Left hindlimb (tissue), 1 donor: ENCODE measurements around the gene CADM4.
"Not testable (repeated sequence)": the region's sequence is repeated elsewhere in the genome, so short reads cannot be mapped to it uniquely, and the experiment has no call there.

Experiments used
- DNase-seq: peaks from one replicate; pipeline ENCODE4 v3.0.0-alpha.2; 2018

CADM4 gene

DNA sequence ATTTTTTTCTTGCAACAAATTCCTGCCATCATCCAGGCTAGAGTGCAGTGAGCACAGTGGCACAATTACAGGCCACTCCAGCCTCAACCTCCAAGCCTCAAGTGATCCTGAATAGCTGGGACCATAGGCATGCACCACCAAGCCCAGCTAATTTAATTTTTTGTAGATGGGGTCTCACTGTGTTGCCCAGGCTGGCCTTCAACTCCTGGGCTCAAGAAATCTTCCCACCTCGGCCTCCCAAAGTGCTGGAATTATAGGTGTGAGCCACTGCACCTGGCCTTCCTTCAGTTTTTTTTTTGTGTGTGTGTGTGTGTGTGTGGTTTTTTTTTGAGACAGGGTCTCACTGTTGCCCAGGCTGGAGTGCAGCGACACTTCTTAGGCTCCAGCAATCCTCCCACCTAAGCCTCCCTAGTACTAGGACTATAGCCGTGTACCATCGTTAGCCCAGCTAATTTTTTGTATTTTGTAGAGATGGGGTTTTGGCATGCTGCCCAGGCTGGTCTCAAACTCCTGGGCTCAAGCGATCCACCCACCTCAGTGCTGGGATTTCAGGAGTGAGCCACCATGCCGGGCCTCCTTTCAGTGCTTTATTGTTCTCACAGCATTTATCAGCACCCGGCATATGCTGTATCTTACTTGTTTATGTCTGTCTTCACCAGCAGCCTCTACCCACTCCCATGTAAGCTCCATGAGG, 33.6 kb downstream of the CADM4 start:
- DNase-seq, result no peak

DNA sequence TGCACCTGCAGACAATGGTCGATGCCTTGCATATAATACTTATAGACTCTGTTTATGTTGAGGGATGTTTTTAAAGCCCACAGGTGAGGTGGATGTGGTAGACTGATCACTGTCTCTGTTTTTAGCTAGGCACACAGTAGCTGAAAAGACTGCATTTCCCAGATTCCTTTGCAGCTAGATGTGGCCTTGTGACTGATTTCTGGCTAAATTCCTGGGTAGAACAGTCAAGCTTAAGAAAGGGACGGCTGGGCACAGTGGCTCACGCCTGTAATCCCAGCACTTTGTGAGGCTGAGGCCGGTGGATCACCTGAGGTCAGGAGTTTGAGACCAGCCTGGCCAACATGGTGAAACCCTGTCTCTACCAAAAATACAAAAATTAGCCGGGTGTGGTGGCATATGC, 39.3 kb downstream of the CADM4 start:
- not testable (repeated sequence) for DNase-seq

DNA sequence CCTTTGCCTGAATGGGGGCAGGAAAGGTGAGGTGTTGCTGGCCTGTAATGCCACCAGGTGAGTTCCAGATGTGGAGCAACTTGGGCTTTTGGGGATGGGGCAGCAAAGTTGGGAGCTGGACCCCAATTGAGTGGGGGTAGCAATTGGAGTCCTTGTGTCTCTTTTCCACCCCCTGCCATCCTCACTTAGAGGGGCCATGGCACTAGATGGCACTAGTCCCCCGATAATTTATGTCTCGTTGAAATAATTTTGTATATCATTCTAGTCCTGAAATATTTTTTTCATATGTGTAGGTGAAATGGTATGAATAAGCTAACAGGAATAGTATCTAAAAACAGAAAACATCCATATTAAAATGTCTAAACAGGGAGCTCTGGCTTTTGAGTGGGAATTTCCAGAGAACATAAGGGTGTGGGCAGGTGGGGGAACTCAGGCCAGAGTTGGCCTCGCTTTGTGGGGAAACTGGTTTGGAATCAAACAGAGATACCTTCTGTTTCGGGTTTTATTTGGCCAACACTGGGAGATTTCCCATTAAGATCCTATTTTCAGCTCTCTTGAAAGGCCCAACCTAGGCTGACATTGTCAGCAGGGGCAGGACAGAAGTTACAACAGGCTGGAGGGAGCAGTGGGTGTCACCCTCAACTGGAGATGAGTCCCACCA, 39.9 kb downstream of the CADM4 start:
- no peak for DNase-seq

DNA sequence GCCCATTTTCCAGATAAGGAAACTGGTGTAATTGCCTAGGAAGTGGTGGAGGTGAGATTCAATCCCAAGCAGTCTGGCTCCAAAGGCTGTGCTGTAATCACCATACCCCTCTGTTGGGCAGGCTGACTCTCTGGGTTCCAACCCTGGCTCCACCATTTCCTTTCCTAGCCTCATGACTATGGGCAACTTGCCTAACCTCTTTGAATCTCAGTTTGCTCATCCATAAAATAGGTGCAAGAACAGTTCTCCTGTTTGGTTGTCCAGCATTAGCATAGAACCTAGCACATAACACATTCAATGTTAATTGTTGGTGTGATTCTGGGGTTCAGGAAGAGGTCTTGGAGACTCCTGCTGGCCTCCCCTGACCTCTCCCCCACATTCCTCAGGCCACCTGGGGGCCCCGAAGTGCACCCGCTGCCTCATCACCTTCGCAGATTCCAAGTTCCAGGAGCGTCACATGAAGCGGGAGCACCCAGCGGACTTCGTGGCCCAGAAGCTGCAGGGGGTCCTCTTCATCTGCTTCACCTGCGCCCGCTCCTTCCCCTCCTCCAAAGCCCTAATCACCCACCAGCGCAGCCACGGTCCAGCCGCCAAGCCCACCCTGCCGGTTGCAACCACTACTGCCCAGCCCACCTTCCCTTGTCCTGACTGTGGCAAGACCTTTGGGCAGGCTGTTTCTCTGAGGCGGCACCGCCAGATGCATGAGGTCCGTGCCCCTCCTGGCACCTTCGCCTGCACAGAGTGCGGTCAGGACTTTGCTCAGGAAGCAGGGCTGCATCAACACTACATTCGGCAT, 41.0 kb downstream of the CADM4 start:
- no peak for DNase-seq

GRCh38 chr19:43597876-43598275, 41.8 kb downstream of the CADM4 start:
- no peak for DNase-seq

DNA sequence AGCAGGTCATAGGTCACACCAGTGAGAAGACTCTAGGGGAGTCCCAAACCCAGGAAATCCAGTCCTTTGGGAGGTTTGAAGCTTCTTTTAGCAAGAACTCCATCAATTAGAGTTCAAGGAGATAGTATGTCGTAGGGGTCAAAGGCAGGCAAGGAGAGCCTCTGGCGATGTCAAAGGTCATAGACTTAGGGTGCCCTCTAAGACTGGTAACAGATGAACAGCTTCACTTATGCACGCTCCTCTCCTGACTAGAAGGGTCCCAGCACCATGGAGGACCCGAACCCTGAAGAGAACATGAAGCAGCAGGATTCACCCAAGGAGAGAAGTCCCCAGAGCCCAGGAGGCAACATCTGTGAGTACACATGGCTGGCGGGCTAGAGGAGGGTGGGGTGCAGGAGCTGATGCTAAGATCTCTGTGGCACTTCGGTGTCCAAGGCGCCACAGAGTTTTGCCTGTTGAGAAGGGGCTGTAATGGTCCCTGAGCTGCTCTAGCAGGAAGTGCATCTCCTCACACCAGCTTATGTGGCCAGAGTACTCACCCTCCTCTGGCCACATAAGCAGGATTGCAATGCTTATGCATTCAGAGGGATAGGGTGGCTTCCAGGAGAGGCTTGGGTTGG, 42.7 kb downstream of the CADM4 start:
- DNase-seq, result no peak

DNA sequence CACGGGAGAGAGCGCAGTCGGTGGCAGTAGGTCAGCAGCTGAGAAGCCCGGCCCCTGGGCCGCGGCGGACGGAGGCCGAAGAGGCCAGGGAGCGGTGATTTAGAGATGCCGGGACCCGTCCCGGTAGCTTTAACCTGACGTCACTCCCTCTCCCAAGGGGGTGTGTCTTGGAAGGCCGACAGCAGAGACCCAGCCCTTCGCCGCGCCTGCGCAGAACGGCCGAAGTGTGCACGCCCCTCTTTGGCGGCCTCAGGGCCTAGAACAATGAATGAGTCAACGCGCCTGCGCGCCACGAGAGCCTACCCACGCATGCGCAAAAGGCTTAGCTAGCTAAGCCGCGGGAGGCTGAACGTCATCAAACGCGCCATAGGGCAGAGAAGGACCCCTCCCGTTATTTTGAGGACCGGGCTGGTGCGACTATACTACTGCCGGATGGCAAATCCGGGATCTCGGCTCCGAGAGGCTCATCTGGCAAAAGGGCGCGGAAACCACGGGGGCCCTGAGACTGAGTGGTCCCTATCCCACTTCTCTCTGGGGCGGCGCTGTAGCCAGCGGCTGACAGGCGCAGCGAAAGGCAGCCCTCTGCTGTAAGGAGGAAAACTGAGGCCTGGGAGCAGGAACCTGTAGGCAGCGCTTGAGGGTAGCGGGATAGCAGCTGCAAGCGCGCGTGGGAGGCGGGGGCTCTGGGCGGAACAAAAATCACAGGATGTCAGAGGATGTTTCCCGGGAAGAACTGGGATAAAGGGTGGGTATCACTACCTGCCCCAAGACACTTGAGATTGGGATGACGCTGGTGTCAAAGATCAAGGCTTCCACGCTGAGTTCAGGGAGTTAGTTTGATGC, 43.4 kb downstream of the CADM4 start, which contains the start of the genes IRGQ and ZNF576:
IRGQ (minus strand) TSS at position 136 of the 843 bp plus-strand sequence. CDS start 796 bp downstream, outside the sequence.
ZNF576 (plus strand) TSS at position 597 of the 843 bp plus-strand sequence. CDS start 514 bp downstream, outside the sequence.
- peak; percentile 100 for DNase-seq

DNA sequence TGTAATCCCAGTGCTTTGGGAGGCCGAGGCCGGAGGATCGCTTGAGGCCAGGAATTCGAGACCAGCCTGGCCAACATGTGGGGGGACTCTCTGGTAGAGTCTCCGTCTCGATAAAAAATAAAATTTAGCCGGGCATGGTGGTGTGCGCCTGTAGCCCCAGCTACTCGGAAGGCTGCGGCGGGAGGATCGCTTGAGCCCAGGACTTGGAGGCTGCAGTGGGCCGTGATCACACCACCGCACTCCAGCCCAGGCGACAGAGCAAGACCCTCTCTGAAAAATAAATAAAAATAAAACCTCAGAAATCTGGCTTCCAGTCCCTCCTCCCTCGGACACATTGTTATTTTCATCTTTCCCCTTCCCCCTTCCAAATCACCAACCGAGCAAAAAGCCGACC, 44.0 kb downstream of the CADM4 start:
- DNase-seq, result no peak

DNA sequence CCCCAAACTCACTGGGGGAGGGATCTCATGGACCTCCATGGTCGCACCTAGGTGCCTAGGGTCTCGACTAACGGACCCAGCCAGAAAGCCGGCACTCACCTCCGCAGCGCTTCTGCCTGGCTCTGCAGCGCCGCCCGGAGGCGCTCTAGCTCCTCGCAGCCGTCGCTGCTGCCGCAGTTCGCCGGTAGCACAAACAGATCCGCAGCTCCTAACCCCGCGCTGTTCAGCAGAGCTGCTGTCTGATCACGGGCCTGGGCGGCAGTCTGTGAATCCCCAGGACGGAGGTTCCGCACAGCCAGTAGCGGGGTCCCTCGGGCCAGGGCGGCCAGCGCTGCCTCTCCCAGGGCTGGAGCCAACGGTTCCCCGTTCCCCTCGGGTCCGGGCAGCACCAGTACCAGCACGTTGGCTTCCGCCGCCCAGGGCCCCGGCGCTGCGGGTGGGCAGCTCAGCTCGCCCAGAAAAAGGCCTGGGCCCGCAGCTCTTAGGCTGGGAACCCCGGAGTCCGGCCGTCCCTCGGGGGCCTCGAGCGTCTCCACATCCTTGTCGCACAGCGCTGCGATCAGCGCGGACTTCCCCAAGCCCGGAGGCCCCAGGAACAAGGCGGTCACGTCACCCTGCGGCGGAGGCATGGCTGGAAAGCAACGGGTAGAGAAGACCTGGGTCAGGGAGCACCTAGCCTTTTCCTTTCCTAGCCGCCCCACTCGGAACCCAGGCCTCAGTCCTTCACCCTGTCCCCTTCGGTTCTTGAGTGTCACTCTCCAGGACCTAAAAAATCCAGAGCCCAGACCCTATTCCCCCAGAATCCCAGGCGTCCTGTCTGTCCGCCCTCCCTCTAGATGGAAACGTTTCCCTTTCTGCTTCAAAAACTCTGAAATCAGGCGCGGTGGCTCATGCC, 44.7 kb downstream of the CADM4 start:
- DNase-seq, result peak; percentile 72

GRCh38 chr19:43594081-43594697, 45.5 kb downstream of the CADM4 start:
- no peak for DNase-seq

DNA sequence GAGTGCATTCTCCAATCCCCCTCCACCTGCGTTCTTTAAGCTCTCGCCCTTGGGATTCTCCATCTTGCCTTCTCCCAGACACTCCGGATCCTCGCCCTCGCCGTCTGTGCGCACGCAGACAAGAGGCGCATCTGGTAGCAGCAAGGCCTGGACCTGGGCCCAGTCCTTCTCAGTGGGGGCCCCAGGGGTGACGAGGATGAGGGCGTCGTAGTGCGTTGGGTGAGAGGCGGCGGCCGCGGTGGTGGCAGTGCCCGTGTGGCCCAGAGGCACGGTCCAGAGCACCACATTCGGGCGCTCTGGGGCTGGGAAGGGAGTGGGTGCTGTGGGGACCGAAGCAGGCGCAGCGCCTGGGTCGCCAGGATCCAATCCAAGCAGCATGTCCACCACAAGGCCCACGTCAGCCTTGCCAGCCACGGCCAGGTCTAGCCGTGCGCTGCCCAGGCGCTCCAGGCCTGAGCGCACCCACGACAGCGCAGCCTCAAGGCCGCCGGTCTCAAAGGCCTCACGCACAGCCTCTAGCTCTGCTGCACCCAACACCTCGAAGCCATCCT, 46.8 kb downstream of the CADM4 start:
- DNase-seq, result no peak

- no peak for DNase-seq
These were observed 47.5 kb downstream of the CADM4 start for GRCh38 chr19:43591904-43592772.

- DNase-seq, result no peak
These were observed 50.0 kb downstream of the CADM4 start for GRCh38 chr19:43589678-43590077.

- DNase-seq, result no peak
These were observed 50.4 kb downstream of the CADM4 start for GRCh38 chr19:43589277-43589676.

- DNase-seq, result not testable (repeated sequence)
These were observed 52.6 kb downstream of the CADM4 start for GRCh38 chr19:43587029-43587428.

DNA sequence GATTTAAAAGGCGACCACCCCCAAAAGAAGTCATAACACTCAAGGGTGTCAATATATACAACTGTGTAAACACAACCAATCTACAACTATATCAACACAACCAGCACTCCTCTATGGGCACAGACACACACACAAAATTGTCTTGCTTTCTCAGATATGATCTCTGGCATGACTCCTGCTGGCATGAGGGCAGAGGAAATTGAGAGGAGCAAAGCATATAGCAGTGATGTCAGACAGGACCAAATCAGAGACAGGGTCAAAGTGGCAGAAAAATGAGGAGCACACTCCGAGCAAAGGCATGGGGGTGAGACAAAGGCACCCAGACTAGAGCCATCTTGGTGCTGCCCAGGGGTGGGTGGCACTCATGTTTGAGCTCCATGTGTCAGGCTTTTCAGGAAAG, 53.3 kb downstream of the CADM4 start:
- DNase-seq, result no peak

DNA sequence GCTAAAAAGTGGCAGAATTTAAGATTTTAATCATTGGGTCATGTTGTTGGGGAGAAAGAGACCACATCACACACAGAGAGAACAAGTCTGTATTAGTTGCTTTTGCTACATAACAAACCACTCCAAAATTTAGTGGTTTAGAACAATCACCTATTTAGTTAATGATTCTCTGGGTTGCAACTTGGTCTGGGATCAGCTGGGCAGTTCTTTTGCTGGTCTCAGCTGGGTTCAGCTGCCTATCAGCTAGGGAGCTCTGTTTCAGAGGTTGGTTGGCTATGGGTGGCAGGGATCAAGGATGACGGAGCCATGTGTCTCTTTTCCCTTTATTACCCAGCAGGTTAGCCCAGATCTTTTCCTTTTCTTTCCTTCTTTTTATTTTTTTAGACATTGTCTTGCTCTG, 55.2 kb downstream of the CADM4 start:
- DNase-seq, result no peak

GRCh38 chr19:43582495-43582894, 57.2 kb downstream of the CADM4 start:
- no peak for DNase-seq

DNA sequence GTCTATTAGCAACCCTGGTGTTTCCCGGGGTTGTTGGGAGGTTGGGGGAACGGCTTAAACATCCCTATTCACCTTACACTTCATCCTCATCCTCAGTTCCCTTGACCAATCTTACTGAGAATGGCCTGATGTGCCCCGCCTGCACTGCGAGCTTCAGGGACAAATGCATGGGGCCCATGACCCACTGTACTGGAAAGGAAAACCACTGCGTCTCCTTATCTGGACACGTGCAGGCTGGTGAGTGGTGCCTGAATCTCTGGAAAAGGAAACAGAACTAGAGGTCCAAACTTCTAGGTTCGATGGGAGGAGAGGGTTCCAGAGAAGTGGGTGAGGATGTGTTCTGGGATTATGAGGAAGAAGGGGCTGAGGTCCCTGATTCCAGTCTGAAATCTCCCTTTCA, 58.2 kb downstream of the CADM4 start:
- no peak for DNase-seq
